WTC11 (cell line): ENCODE measurements around the gene HELLS.
"Not testable (repeated sequence)": the region's sequence is repeated elsewhere in the genome, so short reads cannot be mapped to it uniquely, and the experiment has no call there.

Experiments used
- FOXP1 ChIP-seq: sonication (generic); formaldehyde crosslinking; IDR thresholded peaks from 2 replicates; pipeline ENCODE4 v1.8.0; 2022; ENCODE audit warnings: missing genetic modification reagents, mild to moderate bottlenecking, moderate library complexity, borderline replicate concordance
- MAX ChIP-seq: sonication (generic); formaldehyde crosslinking; IDR thresholded peaks from 2 replicates; pipeline ENCODE4 v1.8.0; 2022; ENCODE audit warnings: mild to moderate bottlenecking, missing genetic modification reagents
- NFATC4 ChIP-seq: fragments of 250-450 bp; sonication (Bioruptor Pico); IDR thresholded peaks from 2 replicates; pipeline ENCODE4 v1.9.0; 2021; ENCODE audit warnings: mild to moderate bottlenecking
- NFYB ChIP-seq: sonication (generic); formaldehyde crosslinking; conservative IDR thresholded peaks from 2 replicates; pipeline ENCODE4 v1.8.0; 2022; ENCODE audit warnings: low read depth, missing genetic modification reagents
- NR3C1 ChIP-seq: sonication (generic); formaldehyde crosslinking; conservative IDR thresholded peaks from 2 replicates; pipeline ENCODE4 v1.8.1; 2023; ENCODE audit warnings: low read depth, mild to moderate bottlenecking, missing genetic modification reagents
- TP53 ChIP-seq: sonication (generic); formaldehyde crosslinking; IDR thresholded peaks from 2 replicates; pipeline ENCODE4 v1.8.1; 2023; ENCODE audit warnings: mild to moderate bottlenecking, missing genetic modification reagents
- TF ChIP-seq, protein P1 (sequence below): fragments of 200-600 bp; IDR thresholded peaks from 2 replicates; pipeline ENCODE4 v1.8.0; 2022; ENCODE audit warnings: antibody characterized with exemption
- TF ChIP-seq, protein P2 (sequence below): sonication (generic); formaldehyde crosslinking; IDR thresholded peaks from 2 replicates; pipeline ENCODE4 v1.8.0; 2022; ENCODE audit warnings: mild to moderate bottlenecking, missing genetic modification reagents

DNA sequence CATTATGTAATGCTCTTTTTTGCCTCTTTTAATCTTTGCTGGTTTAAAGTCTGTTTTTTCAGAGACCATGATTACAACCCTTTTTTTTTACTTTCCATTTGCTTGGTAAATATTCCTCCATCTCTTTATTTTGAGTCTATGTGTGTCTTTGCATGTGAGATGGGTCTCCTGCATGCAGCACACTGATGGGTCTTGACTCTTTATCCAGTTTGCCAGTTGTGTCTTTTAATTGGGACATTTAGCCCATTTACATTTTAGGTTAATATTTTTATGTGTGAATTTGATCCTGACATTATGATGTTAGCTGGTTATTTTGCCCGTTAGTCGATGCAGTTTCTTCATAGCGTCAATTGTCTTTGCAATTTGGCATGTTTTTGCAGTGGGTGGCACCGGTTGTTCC is 92.5 kb downstream of the HELLS start:
- TF ChIP-seq MAX (CRISPR knock-in tag); TP53; NFATC4 (CRISPR knock-in tag); NR3C1 (CRISPR knock-in tag); FOXP1 (CRISPR knock-in tag); NFYB (CRISPR knock-in tag): not testable (repeated sequence)
- TF ChIP-seq, protein P1, sequence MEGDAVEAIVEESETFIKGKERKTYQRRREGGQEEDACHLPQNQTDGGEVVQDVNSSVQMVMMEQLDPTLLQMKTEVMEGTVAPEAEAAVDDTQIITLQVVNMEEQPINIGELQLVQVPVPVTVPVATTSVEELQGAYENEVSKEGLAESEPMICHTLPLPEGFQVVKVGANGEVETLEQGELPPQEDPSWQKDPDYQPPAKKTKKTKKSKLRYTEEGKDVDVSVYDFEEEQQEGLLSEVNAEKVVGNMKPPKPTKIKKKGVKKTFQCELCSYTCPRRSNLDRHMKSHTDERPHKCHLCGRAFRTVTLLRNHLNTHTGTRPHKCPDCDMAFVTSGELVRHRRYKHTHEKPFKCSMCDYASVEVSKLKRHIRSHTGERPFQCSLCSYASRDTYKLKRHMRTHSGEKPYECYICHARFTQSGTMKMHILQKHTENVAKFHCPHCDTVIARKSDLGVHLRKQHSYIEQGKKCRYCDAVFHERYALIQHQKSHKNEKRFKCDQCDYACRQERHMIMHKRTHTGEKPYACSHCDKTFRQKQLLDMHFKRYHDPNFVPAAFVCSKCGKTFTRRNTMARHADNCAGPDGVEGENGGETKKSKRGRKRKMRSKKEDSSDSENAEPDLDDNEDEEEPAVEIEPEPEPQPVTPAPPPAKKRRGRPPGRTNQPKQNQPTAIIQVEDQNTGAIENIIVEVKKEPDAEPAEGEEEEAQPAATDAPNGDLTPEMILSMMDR: not testable (repeated sequence)
- TF ChIP-seq, protein P2, sequence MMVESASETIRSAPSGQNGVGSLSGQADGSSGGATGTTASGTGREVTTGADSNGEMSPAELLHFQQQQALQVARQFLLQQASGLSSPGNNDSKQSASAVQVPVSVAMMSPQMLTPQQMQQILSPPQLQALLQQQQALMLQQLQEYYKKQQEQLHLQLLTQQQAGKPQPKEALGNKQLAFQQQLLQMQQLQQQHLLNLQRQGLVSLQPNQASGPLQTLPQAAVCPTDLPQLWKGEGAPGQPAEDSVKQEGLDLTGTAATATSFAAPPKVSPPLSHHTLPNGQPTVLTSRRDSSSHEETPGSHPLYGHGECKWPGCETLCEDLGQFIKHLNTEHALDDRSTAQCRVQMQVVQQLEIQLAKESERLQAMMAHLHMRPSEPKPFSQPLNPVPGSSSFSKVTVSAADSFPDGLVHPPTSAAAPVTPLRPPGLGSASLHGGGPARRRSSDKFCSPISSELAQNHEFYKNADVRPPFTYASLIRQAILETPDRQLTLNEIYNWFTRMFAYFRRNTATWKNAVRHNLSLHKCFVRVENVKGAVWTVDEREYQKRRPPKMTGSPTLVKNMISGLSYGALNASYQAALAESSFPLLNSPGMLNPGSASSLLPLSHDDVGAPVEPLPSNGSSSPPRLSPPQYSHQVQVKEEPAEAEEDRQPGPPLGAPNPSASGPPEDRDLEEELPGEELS (CRISPR knock-in tag): not testable (repeated sequence)
